Vagina (tissue), 2 donors: ENCODE data around the gene NUFIP2. TPM values are rescaled to one million over a fixed set of nuclear protein-coding genes. Genes with fewer than 3 reads are reported as not detected.

Experiments
- DNase-seq, 2 donors: peaks; one replicate each; pipeline ENCODE4 v3.0.0-alpha.2; 2017; ENCODE audit errors: extremely low spot score in 2 of 2
- H3K27ac ChIP-seq: fragments of 200-600 bp; sonication (generic); one replicate; pipeline ENCODE4 v1.5.1; 2019
- H3K27me3 ChIP-seq: fragments of 200-600 bp; sonication (generic); one replicate; pipeline ENCODE4 v1.5.1; 2019
- H3K36me3 ChIP-seq, 2 donors: fragments of 200-600 bp; sonication (generic); one replicate each; pipeline ENCODE4 v1.5.1; 2017 to 2019
- H3K4me1 ChIP-seq: fragments of 200-600 bp; sonication (generic); one replicate; pipeline ENCODE4 v1.5.1; 2019
- H3K4me3 ChIP-seq, 2 donors: fragments of 200-600 bp; sonication (generic); 1 replicate in 1 of 2; 2 replicates in 1 of 2; pipeline ENCODE4 v1.5.1; 2016 to 2019
- H3K9me3 ChIP-seq: fragments of 200-600 bp; sonication (generic); one replicate; pipeline ENCODE4 v1.5.1; 2019
- POLR2A ChIP-seq, 2 donors: fragments of 450-650 bp; IDR thresholded peaks; one replicate each; pipeline ENCODE4 v1.6.1; 2017; ENCODE audit warnings: antibody characterized with exemption in 2 of 2, mild to moderate bottlenecking in 2 of 2, moderate library complexity in 2 of 2
- POLR2AphosphoS5 ChIP-seq, 2 donors: sonication (generic); formaldehyde crosslinking; IDR thresholded peaks; one replicate each; pipeline ENCODE4 v1.9.0; 2017; ENCODE audit warnings: antibody characterized with exemption in 2 of 2, mild to moderate bottlenecking in 2 of 2, low read depth in 1 of 2; ENCODE audit not compliant: insufficient read depth in 1 of 2
- intact Hi-C: fragments of 100-400 bp; cut with DNase I; formaldehyde crosslinking; loops from one replicate; pipeline ENCODE4 v1.15.1; 2023
- total RNA-seq: library from RNA; depleted of rRNA; stranded (reverse); fragments of >200 nt; gene quantifications from one replicate; pipeline ENCODE4 v1.2.3, GENCODE V29; 2016
- TF ChIP-seq, protein P1 (sequence below), 3 experiments: fragments of 450-650 bp in 2 of 3; fragments of 200-600 bp in 1 of 3; sonication (generic) in 1 of 3; IDR thresholded peaks; one replicate each; pipeline ENCODE4 v1.5.1; 2017 to 2019; ENCODE audit warnings: antibody characterized with exemption in 3 of 3, mild to moderate bottlenecking in 2 of 3, moderate library complexity in 2 of 3

Gene NUFIP2
- total RNA-seq, 1 donor from 2014 or later, result 29.7 TPM

- no peaks in the 10 kb centered on the region for H3K9me3 ChIP-seq
- intact Hi-C loops, result loop anchor here (5.0 kb wide), 1 partner anchor 144 kb away; no protein-coding TSS in a partner anchor
- peaks cover 0 to 11% of the 10 kb centered on the region in 2 donors for H3K36me3 ChIP-seq
- DNase-seq, result no peak
- peaks cover 64% of the 10 kb centered on the region for H3K4me1 ChIP-seq
- H3K4me3 ChIP-seq, result peak overlapping the region; percentile 76 to 98
- TF ChIP-seq POLR2A (IDR thresholded peaks at IDR 0.05) (no peak), POLR2AphosphoS5 (IDR thresholded peaks at IDR 0.05; ENCODE audit: insufficient read depth in 1 of 2, low read depth in 1 of 2) (peak in 1 of 2 donors; percentile 74)
- TF ChIP-seq, protein P1, sequence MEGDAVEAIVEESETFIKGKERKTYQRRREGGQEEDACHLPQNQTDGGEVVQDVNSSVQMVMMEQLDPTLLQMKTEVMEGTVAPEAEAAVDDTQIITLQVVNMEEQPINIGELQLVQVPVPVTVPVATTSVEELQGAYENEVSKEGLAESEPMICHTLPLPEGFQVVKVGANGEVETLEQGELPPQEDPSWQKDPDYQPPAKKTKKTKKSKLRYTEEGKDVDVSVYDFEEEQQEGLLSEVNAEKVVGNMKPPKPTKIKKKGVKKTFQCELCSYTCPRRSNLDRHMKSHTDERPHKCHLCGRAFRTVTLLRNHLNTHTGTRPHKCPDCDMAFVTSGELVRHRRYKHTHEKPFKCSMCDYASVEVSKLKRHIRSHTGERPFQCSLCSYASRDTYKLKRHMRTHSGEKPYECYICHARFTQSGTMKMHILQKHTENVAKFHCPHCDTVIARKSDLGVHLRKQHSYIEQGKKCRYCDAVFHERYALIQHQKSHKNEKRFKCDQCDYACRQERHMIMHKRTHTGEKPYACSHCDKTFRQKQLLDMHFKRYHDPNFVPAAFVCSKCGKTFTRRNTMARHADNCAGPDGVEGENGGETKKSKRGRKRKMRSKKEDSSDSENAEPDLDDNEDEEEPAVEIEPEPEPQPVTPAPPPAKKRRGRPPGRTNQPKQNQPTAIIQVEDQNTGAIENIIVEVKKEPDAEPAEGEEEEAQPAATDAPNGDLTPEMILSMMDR (IDR thresholded peaks at IDR 0.05), result peak; percentile 42 to 74 (median 49)
- no peaks in the 10 kb centered on the region for H3K27me3 ChIP-seq
- peak overlapping the region; percentile 100 for H3K27ac ChIP-seq
Observed at GRCh38 chr17:29291163-29291752, 2.7 kb downstream of the NUFIP2 start.

GRCh38 chr17:29289852-29290251, 4.1 kb downstream of the NUFIP2 start:
- Histone ChIP-seq H3K4me1 (peaks cover 62% of the 10 kb centered on the region), H3K4me3 (no peak overlapping the region), H3K27ac (no peak overlapping the region), H3K27me3 (no peaks in the 10 kb centered on the region), H3K36me3 (peaks cover 3 to 24% of the 10 kb centered on the region in 2 donors), H3K9me3 (no peaks in the 10 kb centered on the region)
- DNase-seq, result no peak
- TF ChIP-seq, protein P1 (IDR thresholded peaks at IDR 0.05), result no peak
- no peak for TF ChIP-seq POLR2A (IDR thresholded peaks at IDR 0.05)
- TF ChIP-seq POLR2AphosphoS5 (IDR thresholded peaks at IDR 0.05; ENCODE audit: insufficient read depth in 1 of 2, low read depth in 1 of 2), result no peak
- intact Hi-C loops, result loop anchor here (5.0 kb wide), 1 partner anchor 143 kb away; no protein-coding TSS in a partner anchor

GRCh38 chr17:29283961-29284360, 10.0 kb downstream of the NUFIP2 start:
- no peak overlapping the region for H3K4me3 ChIP-seq
- peaks cover 3 to 54% of the 10 kb centered on the region in 2 donors for H3K36me3 ChIP-seq
- TF ChIP-seq, protein P1 (IDR thresholded peaks at IDR 0.05), result no peak
- TF ChIP-seq POLR2AphosphoS5 (IDR thresholded peaks at IDR 0.05; ENCODE audit: insufficient read depth in 1 of 2, low read depth in 1 of 2) (no peak), POLR2A (IDR thresholded peaks at IDR 0.05) (no peak)
- H3K9me3 ChIP-seq, result no peaks in the 10 kb centered on the region
- H3K4me1 ChIP-seq, result peaks cover 71% of the 10 kb centered on the region
- DNase-seq, result no peak
- no peak overlapping the region for H3K27ac ChIP-seq
- intact Hi-C loops, result no loop called here
- no peaks in the 10 kb centered on the region for H3K27me3 ChIP-seq

DNA sequence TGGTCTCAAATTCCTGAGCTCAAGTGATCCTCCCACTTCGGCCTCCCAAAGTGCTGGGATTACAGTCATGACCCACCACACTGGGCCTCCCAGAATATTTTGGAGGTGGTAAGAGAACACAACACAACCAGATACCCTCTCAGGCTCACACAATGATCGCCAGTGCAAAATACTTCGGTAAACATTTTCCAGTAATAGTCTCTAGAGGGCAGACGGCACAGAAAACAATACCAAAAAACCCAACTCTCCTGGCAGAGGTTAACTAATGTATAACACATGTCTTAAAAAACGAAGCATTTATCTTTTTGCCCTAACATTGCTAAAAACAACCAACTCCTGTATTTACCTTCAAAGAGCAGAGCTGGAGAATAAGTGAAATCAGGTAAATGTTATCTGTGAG, 10.5 kb downstream of the NUFIP2 start:
- intact Hi-C loops, result no loop called here
- no peak for TF ChIP-seq POLR2A (IDR thresholded peaks at IDR 0.05)
- no peak for TF ChIP-seq POLR2AphosphoS5 (IDR thresholded peaks at IDR 0.05; ENCODE audit: insufficient read depth in 1 of 2, low read depth in 1 of 2)
- TF ChIP-seq, protein P1 (IDR thresholded peaks at IDR 0.05), result no peak
- H3K27ac ChIP-seq, result no peak overlapping the region
- no peak overlapping the region for H3K4me3 ChIP-seq
- H3K27me3 ChIP-seq, result no peaks in the 10 kb centered on the region
- DNase-seq, result no peak
- no peaks in the 10 kb centered on the region for H3K9me3 ChIP-seq
- peaks cover 3 to 54% of the 10 kb centered on the region in 2 donors for H3K36me3 ChIP-seq
- H3K4me1 ChIP-seq, result peaks cover 68% of the 10 kb centered on the region

DNA sequence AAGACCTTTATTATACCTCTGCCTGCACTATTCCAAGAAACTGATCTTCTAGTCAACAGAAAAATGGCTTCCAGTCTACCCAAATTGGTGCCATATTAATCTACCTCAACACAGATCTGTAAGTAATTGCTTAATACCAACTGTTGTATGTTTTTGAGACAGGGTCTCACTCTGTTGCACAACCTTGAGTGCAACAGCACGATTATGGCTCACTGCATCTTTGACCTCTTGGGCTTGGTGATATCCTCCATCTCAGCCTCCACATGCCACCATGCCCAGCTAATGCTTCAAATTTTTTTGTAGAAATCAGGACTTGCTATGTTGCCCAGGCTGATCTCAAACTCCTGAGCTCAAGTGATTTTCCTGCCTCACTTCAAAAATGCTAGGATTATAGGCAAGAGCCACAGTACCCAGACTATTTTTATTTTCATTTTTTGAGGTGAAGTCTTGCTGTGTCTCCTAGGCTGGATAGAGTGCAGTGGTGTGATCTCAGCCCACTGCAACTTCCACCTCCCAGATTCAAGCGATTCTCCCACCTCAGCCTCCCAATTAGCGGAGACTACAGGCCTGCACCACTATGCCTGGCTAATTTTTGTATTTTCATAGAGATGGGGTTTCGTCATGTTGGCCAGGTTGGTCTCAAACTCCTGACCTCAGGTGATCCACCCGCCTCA, 14.4 kb downstream of the NUFIP2 start:
- intact Hi-C loops, result no loop called here
- Histone ChIP-seq H3K36me3 (peaks cover 0 to 41% of the 10 kb centered on the region in 2 donors), H3K27me3 (no peaks in the 10 kb centered on the region), H3K4me1 (peaks cover 73% of the 10 kb centered on the region), H3K9me3 (no peaks in the 10 kb centered on the region), H3K4me3 (no peak overlapping the region), H3K27ac (no peak overlapping the region)
- TF ChIP-seq POLR2A (IDR thresholded peaks at IDR 0.05), result no peak
- TF ChIP-seq, protein P1 (IDR thresholded peaks at IDR 0.05), result no peak
- TF ChIP-seq POLR2AphosphoS5 (IDR thresholded peaks at IDR 0.05; ENCODE audit: insufficient read depth in 1 of 2, low read depth in 1 of 2), result no peak
- no peak for DNase-seq
